Measurements from ENCODE around the gene KANK4. TPM values are rescaled to one million over a fixed set of nuclear protein-coding genes. Genes with fewer than 3 reads are reported as not detected.
"Not testable (repeated sequence)": the region's sequence is repeated elsewhere in the genome, so short reads cannot be mapped to it uniquely, and the experiment has no call there.

The KANK4 gene
- total RNA-seq, 1 experiment from 2014 or later = 21.5 TPM

- TF ChIP-seq CTCF (IDR thresholded peaks at IDR 0.05; ENCODE audit: insufficient read depth in 1 of 2, low read depth in 1 of 2, low read length in 1 of 2, severe bottlenecking in 1 of 2, unreplicated experiment in 1 of 2) = no peak
- Histone ChIP-seq H3K27me3 (replicated peaks; ENCODE audit: control insufficient read depth, insufficient read depth, low read length) (no peaks in the 10 kb centered on the region), H3K4me1 (peaks cover 25% of the 10 kb centered on the region), H3K4me3 (ENCODE audit: low read depth, low read length) (no peak overlapping the region), H3K9me3 (no peaks in the 10 kb centered on the region; the same call in 1 of the 2 replicates), H3K36me3 (ENCODE audit: control insufficient read depth, insufficient read depth, low read length) (no peaks in the 10 kb centered on the region)
- BruUV-seq (replicated peaks) = no TSS peak
- ChIA-PET CTCF (no interaction called here), POLR2A (no interaction called here)
- H3K4me1 Mint-ChIP-seq (ENCODE audit: low read depth, unreplicated experiment) = peaks cover 15% of the 10 kb centered on the region
- no peaks in the 10 kb centered on the region for H3K27me3 Mint-ChIP-seq (ENCODE audit: insufficient read depth, unreplicated experiment)
- intact Hi-C loops (cut with micrococcal nuclease; ENCODE audit: unreplicated experiment) = no loop called here
- no peak for DNase-seq
- no peak overlapping the region for H3K4me3 Mint-ChIP-seq (ENCODE audit: unreplicated experiment)
- no peak overlapping the region for H3K27ac Mint-ChIP-seq (ENCODE audit: unreplicated experiment)
- H3K36me3 Mint-ChIP-seq (ENCODE audit: insufficient read depth, unreplicated experiment) = peaks cover 48% of the 10 kb centered on the region
- H3K9me3 Mint-ChIP-seq (ENCODE audit: unreplicated experiment) = no peaks in the 10 kb centered on the region
These were observed 77.7 kb downstream of the KANK4 start for GRCh38 chr1:62241371-62242131.

GRCh38 chr1:62240651-62241370 is 78.4 kb downstream of the KANK4 start:
- Mint-ChIP-seq H3K27ac (ENCODE audit: unreplicated experiment) (no peak overlapping the region), H3K4me1 (ENCODE audit: low read depth, unreplicated experiment) (peaks cover 19% of the 10 kb centered on the region), H3K36me3 (ENCODE audit: insufficient read depth, unreplicated experiment) (peaks cover 43% of the 10 kb centered on the region), H3K27me3 (ENCODE audit: insufficient read depth, unreplicated experiment) (no peaks in the 10 kb centered on the region), H3K9me3 (ENCODE audit: unreplicated experiment) (no peaks in the 10 kb centered on the region), H3K4me3 (ENCODE audit: unreplicated experiment) (no peak overlapping the region)
- Histone ChIP-seq H3K4me3 (ENCODE audit: low read depth, low read length) (no peak overlapping the region), H3K9me3 (no peaks in the 10 kb centered on the region; the same call in 1 of the 2 replicates), H3K36me3 (ENCODE audit: control insufficient read depth, insufficient read depth, low read length) (no peaks in the 10 kb centered on the region), H3K4me1 (peaks cover 25% of the 10 kb centered on the region), H3K27me3 (replicated peaks; ENCODE audit: control insufficient read depth, insufficient read depth, low read length) (no peaks in the 10 kb centered on the region)
- intact Hi-C loops (cut with micrococcal nuclease; ENCODE audit: unreplicated experiment) = no loop called here
- CTCF ChIA-PET = no interaction called here
- no TSS peak for BruUV-seq (replicated peaks)
- POLR2A ChIA-PET = no interaction called here
- no peak for DNase-seq
- TF ChIP-seq CTCF (IDR thresholded peaks at IDR 0.05; ENCODE audit: insufficient read depth in 1 of 2, low read depth in 1 of 2, low read length in 1 of 2, severe bottlenecking in 1 of 2, unreplicated experiment in 1 of 2) = no peak

- POLR2A ChIA-PET = not testable (repeated sequence)
These were observed 79.4 kb downstream of the KANK4 start for GRCh38 chr1:62239652-62240403.

More at GRCh38 chr1:62239652-62240403, 79.4 kb downstream of the KANK4 start:
- H3K4me1 Mint-ChIP-seq (ENCODE audit: low read depth, unreplicated experiment) = peaks cover 26% of the 10 kb centered on the region
- H3K27ac Mint-ChIP-seq (ENCODE audit: unreplicated experiment); H3K9me3 ChIP-seq; H3K27me3 ChIP-seq (replicated peaks; ENCODE audit: control insufficient read depth, insufficient read depth, low read length); H3K4me3 ChIP-seq (ENCODE audit: low read depth, low read length); DNase-seq; H3K36me3 ChIP-seq (ENCODE audit: control insufficient read depth, insufficient read depth, low read length); H3K4me3 Mint-ChIP-seq (ENCODE audit: unreplicated experiment); H3K27me3 Mint-ChIP-seq (ENCODE audit: insufficient read depth, unreplicated experiment); H3K9me3 Mint-ChIP-seq (ENCODE audit: unreplicated experiment); BruUV-seq (replicated peaks); CTCF ChIA-PET: not testable (repeated sequence)
- peaks cover 36% of the 10 kb centered on the region for H3K36me3 Mint-ChIP-seq (ENCODE audit: insufficient read depth, unreplicated experiment)
- H3K4me1 ChIP-seq = peaks cover 25% of the 10 kb centered on the region
- intact Hi-C loops (cut with micrococcal nuclease; ENCODE audit: unreplicated experiment) = loop anchor here (5.0 kb wide), 1 partner anchor 167 kb away; no protein-coding TSS in a partner anchor
